K562 (cell line): ENCODE data around the gene C16orf74. TPM values are rescaled to one million over a fixed set of nuclear protein-coding genes. Genes with fewer than 3 reads are reported as not detected.
A peak's percentile ranks its signal among the peaks of the same experiment; 100 is the strongest.

Experiments
- ATAC-seq: fragments of 200-7000 bp; cut with Tn5 transposase; 3 replicates; pipeline ENCODE4 v1.9.1; 2020; ENCODE audit warnings: moderate library complexity
- BruUV-seq: library from RNA; stranded (reverse); fragments of 400-500 nt; replicated peaks from 2 replicates; lab custom pipeline; 2021; lab: Mats Ljungman, UMichigan
- CTCF ChIA-PET: fragments of 300-600 bp; formaldehyde crosslinking; extraction: SDS; loops from one replicate; lab custom pipeline; 2021; ENCODE audit warnings: low intra/inter-chr PET ratio; lab: Yijun Ruan, JAX
- POLR2A ChIA-PET: fragments of 300-600, 350-650 bp; sonication (Branson Sonifier 250); formaldehyde crosslinking; extraction: SDS; loops from one replicate; lab custom pipeline; 2021; ENCODE audit warnings: antibody characterized with exemption, inconsistent platforms; lab: Yijun Ruan, JAX
- DNase-seq, 4 experiments: peaks; one replicate each; pipeline versions ENCODE4 v3.0.0 to v3.0.0-alpha.2; 2011 to 2018; ENCODE audit warnings: low spot score in 3 of 4, mixed read lengths in 3 of 4; ENCODE audit errors: extremely low read depth in 1 of 4
- FAIRE-seq: peaks from 2 replicates; lab custom pipeline; 2011; peaks lifted over from hg19 to GRCh38; lab: Jason Lieb, UNC
- H2AFZ ChIP-seq: 2 replicates; pipeline ENCODE4 v1.6.0; 2011; ENCODE audit warnings: low read depth, low read length, control low read depth, inconsistent platforms
- H3K27ac ChIP-seq: fragments of 200-600 bp; 3 replicates; pipeline ENCODE4 v1.8.0; 2011; ENCODE audit warnings: low read depth, mild to moderate bottlenecking, control low read depth, inconsistent platforms, low read length, moderate library complexity, mixed read lengths; ENCODE audit errors: extremely low read depth
- H3K27me3 ChIP-seq, 2 experiments: fragments of 300-600 bp in 1 of 2; 2 replicates in 1 of 2; 3 replicates in 1 of 2; pipeline versions ENCODE4 v1.6.0 to v1.8.0; 2011; ENCODE audit warnings: inconsistent platforms in 2 of 2, low read length in 2 of 2, mild to moderate bottlenecking in 1 of 2, mixed read lengths in 1 of 2, moderate library complexity in 1 of 2; ENCODE audit not compliant: control insufficient read depth in 2 of 2, insufficient read depth in 2 of 2
- H3K36me3 ChIP-seq: fragments of 300-600 bp; 3 replicates; pipeline ENCODE4 v1.8.0; 2011; ENCODE audit warnings: mild to moderate bottlenecking, low read length, inconsistent platforms; ENCODE audit not compliant: control insufficient read depth, insufficient read depth
- H3K4me1 ChIP-seq, 2 experiments: fragments of 200-600 bp in 1 of 2; replicated peaks in 1 of 2; 2 replicates in 1 of 2; 3 replicates in 1 of 2; pipeline versions ENCODE4 v1.5.1 to v1.8.0; 2011; ENCODE audit warnings: inconsistent platforms in 2 of 2, low read length in 2 of 2, mild to moderate bottlenecking in 1 of 2, mixed read lengths in 1 of 2, moderate library complexity in 1 of 2; ENCODE audit not compliant: control insufficient read depth in 2 of 2, insufficient read depth in 2 of 2
- H3K4me2 ChIP-seq: 2 replicates; pipeline ENCODE4 v1.6.1; 2011; ENCODE audit warnings: low read length, control low read depth, inconsistent platforms, mixed read lengths; ENCODE audit not compliant: insufficient read depth
- H3K4me3 ChIP-seq: fragments of 200-600 bp; sonication (generic), shearing (Covaris generic); 2 replicates; pipeline ENCODE4 v1.5.1; 2016; ENCODE audit warnings: control low read depth, inconsistent platforms
- H3K79me2 ChIP-seq: fragments of 200-600 bp; 3 replicates; pipeline ENCODE4 v1.8.0; 2011; ENCODE audit warnings: low read length, inconsistent platforms; ENCODE audit not compliant: control insufficient read depth, insufficient read depth
- H3K9ac ChIP-seq, 2 experiments: 2 replicates each; pipeline versions ENCODE4 v1.6.0 to v1.6.1; 2011; ENCODE audit warnings: low read depth in 2 of 2, low read length in 2 of 2, control low read depth in 1 of 2, inconsistent platforms in 1 of 2, mild to moderate bottlenecking in 1 of 2, mixed read lengths in 1 of 2; ENCODE audit not compliant: insufficient read depth in 1 of 2
- H3K9me1 ChIP-seq: one replicate; pipeline ENCODE4 v1.6.0; 2011; ENCODE audit warnings: inconsistent platforms, mild to moderate bottlenecking, low read length, moderate library complexity; ENCODE audit not compliant: control insufficient read depth, insufficient read depth
- H3K9me3 ChIP-seq: replicated peaks from 2 replicates; pipeline ENCODE4 v1.5.1; 2011; ENCODE audit warnings: low read depth, low read length, inconsistent platforms; ENCODE audit not compliant: control insufficient read depth, insufficient read depth
- H4K20me1 ChIP-seq: replicated peaks from 2 replicates; pipeline ENCODE4 v1.6.1; 2011; ENCODE audit warnings: low read length, inconsistent platforms, mixed read lengths; ENCODE audit not compliant: control insufficient read depth, insufficient read depth
- KDM1A ChIP-seq, 2 experiments: fragments of 450-650 bp; IDR thresholded peaks; 2 replicates each; pipeline ENCODE4 v1.6.1; 2016; ENCODE audit warnings: mild to moderate bottlenecking in 2 of 2
- MEF2D ChIP-seq: conservative IDR thresholded peaks from 2 replicates; pipeline ENCODE4 v1.6.1; 2016; ENCODE audit warnings: low read depth, missing genetic modification characterization, missing compliant biosample characterization
- POLR2A ChIP-seq: fragments of 450-650 bp; conservative IDR thresholded peaks from 2 replicates; pipeline ENCODE4 v1.6.1; 2016
- POLR2G ChIP-seq: fragments of 200-400 bp; formaldehyde crosslinking; IDR thresholded peaks from 2 replicates; pipeline ENCODE4 v1.6.1; 2017; ENCODE audit warnings: low read depth, mild to moderate bottlenecking, antibody characterized with exemption, low read length, moderate library complexity
- RBM22 ChIP-seq: fragments of 200-400 bp; formaldehyde crosslinking; IDR thresholded peaks from 2 replicates; pipeline ENCODE4 v1.6.1; 2018; ENCODE audit warnings: low read length, low read depth; ENCODE audit not compliant: poor library complexity, severe bottlenecking
- SNIP1 ChIP-seq: fragments of 450-650 bp; IDR thresholded peaks from 2 replicates; pipeline ENCODE4 v1.7.1; 2017; ENCODE audit warnings: low read depth, mild to moderate bottlenecking
- WGBS: fragments of 100-300 bp; shearing (Covaris generic); methylation state at CpG from one replicate; pipeline ENCODE4 v1.1.6; 2016; ENCODE audit warnings: low coverage, mixed read lengths; ENCODE audit not compliant: insufficient coverage; ENCODE audit errors: missing lambda C conversion rate; 5-methylcytosine and 5-hydroxymethylcytosine counted together
- in situ Hi-C: fragments of 300-500 bp; cut with MboI; formaldehyde crosslinking; loops from 4 replicates; pipeline ENCODE4 v1.15.0; 2018; ENCODE audit warnings: inconsistent platforms, mixed read lengths
- intact Hi-C: fragments of 100-400 bp; cut with micrococcal nuclease; formaldehyde crosslinking; loops from 2 replicates; pipeline ENCODE4 v1.14.2; 2022
- polyA plus RNA-seq, 8 experiments: library from polyadenylated mRNA; depleted of rRNA in 4 of 8; stranded (reverse) in 5 of 8; unstranded in 3 of 8; fragments of >200 nt; fragmentation: Nextera tagmentation in 2 of 8; fragmentation: Illumina TruSeq in 1 of 8; extraction: Ambion mirVana in 2 of 8; extraction: Trizol in 1 of 8; gene quantifications; 2 replicates each; pipeline versions ENCODE4 v1.2.1 to v1.2.3, GENCODE V29; 2011 to 2014; ENCODE audit warnings: inconsistent platforms in 1 of 8, missing spikeins in 1 of 8
- total RNA-seq, 7 experiments: library from RNA; depleted of rRNA in 6 of 7; stranded (reverse); fragments of >200 nt in 6 of 7; fragmentation: Illumina TruSeq in 2 of 7; extraction: Trizol in 2 of 7; gene quantifications; 2 replicates each; pipeline versions ENCODE4 v1.2.1 to v1.2.3, GENCODE V29; 2011 to 2021; ENCODE audit warnings: low replicate concordance in 1 of 7

Gene C16orf74
- total and polyA plus RNA-seq, 9 of the 15 experiments (the other 6 are each of a cell fraction or from before 2014, with no cell fraction given), result not detected

GRCh38 chr16:85670840-85671239 is 80.1 kb downstream of the C16orf74 start:
- peaks cover 0 to 4% of the 10 kb centered on the region in 2 experiments; a peak in 3 of 5 replicates for H3K4me1 ChIP-seq
- in situ Hi-C loops (no loop called here), intact Hi-C loops (no loop called here)
- peaks cover 34% of the 10 kb centered on the region; the same call in 1 of the 2 replicates for H4K20me1 ChIP-seq
- peaks cover 14% of the 10 kb centered on the region; the same call in 1 of the 3 replicates for H3K79me2 ChIP-seq
- no peak overlapping the region for H2AFZ ChIP-seq
- no peak overlapping the region for H3K4me2 ChIP-seq
- no peak overlapping the region for H3K27ac ChIP-seq
- no peaks in the 10 kb centered on the region for H3K27me3 ChIP-seq
- ATAC-seq, result no peak
- H3K9ac ChIP-seq, result peak overlapping the region in 1 of 2 experiments; percentile 29; a peak in 1 of 4 replicates
- CTCF ChIA-PET, result no interaction called here
- POLR2A ChIA-PET, result interaction anchor here (1.3 kb wide), 1 partner anchor 15 kb away, joined by 3 read pairs; no protein-coding TSS in a partner anchor
- no peak overlapping the region for H3K4me3 ChIP-seq
- FAIRE-seq, result no peak
- DNase-seq, result no peak
- peaks cover 97% of the 10 kb centered on the region for H3K36me3 ChIP-seq
- BruUV-seq, result no TSS peak
- no peaks in the 10 kb centered on the region for H3K9me1 ChIP-seq
- TF ChIP-seq SNIP1 (no peak), RBM22 (peak; percentile 29), POLR2G (peak; percentile 58)
- 96% methylated on average over 14 of the region's 14 CpGs for WGBS
- no peaks in the 10 kb centered on the region for H3K9me3 ChIP-seq

- H3K27me3 ChIP-seq, result no peaks in the 10 kb centered on the region
- ATAC-seq (no peak), DNase-seq (no peak), FAIRE-seq (no peak)
- peaks cover 16% of the 10 kb centered on the region; the same call in 1 of the 3 replicates for H3K79me2 ChIP-seq
- H3K4me3 ChIP-seq, result no peak overlapping the region
- no peak overlapping the region for H2AFZ ChIP-seq
- peaks cover 97% of the 10 kb centered on the region for H3K36me3 ChIP-seq
- TF ChIP-seq RBM22 (peak; percentile 74), POLR2G (peak; percentile 62), KDM1A (IDR thresholded peaks at IDR 0.05) (no peak), MEF2D (tag) (no peak), POLR2A (0 out of 2 replicates have a peak, but pooled peaks have one; percentile 2)
- H3K4me1 ChIP-seq, result peaks cover 0 to 1% of the 10 kb centered on the region in 2 experiments; a peak in 1 of 5 replicates
- BruUV-seq, result no TSS peak
- ChIA-PET POLR2A (interaction anchor here (0.8 to 1.1 kb wide), 6 partner anchors 8 to 53 kb away, joined by 3 to 6 read pairs (median 3); no protein-coding TSS in a partner anchor), CTCF (no interaction called here)
- in situ Hi-C loops, result no loop called here
- H4K20me1 ChIP-seq, result peaks cover 26% of the 10 kb centered on the region; the same call in 1 of the 2 replicates
- H3K9me1 ChIP-seq, result no peaks in the 10 kb centered on the region
- H3K27ac ChIP-seq, result no peak overlapping the region
- H3K9ac ChIP-seq, result no peak overlapping the region
- H3K9me3 ChIP-seq, result no peaks in the 10 kb centered on the region
- intact Hi-C loops, result no loop called here
- WGBS, result 95% methylated on average over 10 of the region's 10 CpGs
- no peak overlapping the region for H3K4me2 ChIP-seq
These were observed 82.0 kb downstream of the C16orf74 start for GRCh38 chr16:85668676-85669424.
